Esophagus muscularis mucosa (tissue), 4 donors: ENCODE data around the gene DNAJC25. TPM values are rescaled to one million over a fixed set of nuclear protein-coding genes. Genes with fewer than 3 reads are reported as not detected.
"Not testable (repeated sequence)": the region's sequence is repeated elsewhere in the genome, so short reads cannot be mapped to it uniquely, and the experiment has no call there.

Source experiments
- DNase-seq: peaks from one replicate; pipeline ENCODE4 v3.0.0-alpha.2; 2017; ENCODE audit errors: extremely low spot score
- H3K27ac ChIP-seq, 4 donors: fragments of 200-600 bp; sonication (generic); replicated peaks in 1 of 4; 1 replicate in 3 of 4; 2 replicates in 1 of 4; pipeline ENCODE4 v1.5.1; 2016 to 2019; ENCODE audit warnings: mild to moderate bottlenecking in 1 of 4
- H3K27me3 ChIP-seq, 4 donors: fragments of 200-600 bp; sonication (generic); one replicate each; pipeline versions ENCODE4 v1.5.1 to v1.6.0; 2016 to 2019
- H3K36me3 ChIP-seq, 4 donors: fragments of 200-600 bp; sonication (generic); one replicate each; pipeline ENCODE4 v1.5.1; 2016 to 2019
- H3K4me1 ChIP-seq, 4 donors: fragments of 200-600 bp; sonication (generic); one replicate each; pipeline ENCODE4 v1.5.1; 2016 to 2019
- H3K4me3 ChIP-seq, 4 donors: fragments of 200-600 bp; sonication (generic); 1 replicate in 2 of 4; 2 replicates in 2 of 4; pipeline ENCODE4 v1.5.1; 2016 to 2019; ENCODE audit warnings: mild to moderate bottlenecking in 4 of 4, moderate library complexity in 1 of 4
- H3K9me3 ChIP-seq, 4 donors: fragments of 200-600 bp; sonication (generic); 1 replicate in 3 of 4; 2 replicates in 1 of 4; pipeline ENCODE4 v1.5.1; 2016 to 2019
- EP300 ChIP-seq: sonication (generic); formaldehyde crosslinking; IDR thresholded peaks from one replicate; pipeline ENCODE4 v1.6.1; 2017; ENCODE audit warnings: antibody characterized with exemption
- POLR2A ChIP-seq: fragments of 450-650 bp; IDR thresholded peaks from one replicate; pipeline ENCODE4 v1.6.1; 2017; ENCODE audit warnings: antibody characterized with exemption, moderate library complexity, mild to moderate bottlenecking, low read depth
- POLR2AphosphoS5 ChIP-seq, 2 donors: sonication (generic); formaldehyde crosslinking; IDR thresholded peaks; one replicate each; pipeline ENCODE4 v1.6.1; 2017; ENCODE audit warnings: antibody characterized with exemption in 2 of 2
- WGBS: methylation state at CpG from one replicate; pipeline ENCODE4 v1.1.5; 2018; 5-methylcytosine and 5-hydroxymethylcytosine counted together
- intact Hi-C: fragments of 100-400 bp; cut with DNase I; formaldehyde crosslinking; loops from one replicate; pipeline ENCODE4 v1.15.1; 2023
- total RNA-seq, 4 donors: library from RNA; depleted of rRNA; stranded (reverse); fragments of >200 nt; gene quantifications; one replicate each; pipeline versions ENCODE4 v1.1.0 to v1.2.1, GENCODE V29; 2016
- TF ChIP-seq, protein P1 (sequence below), 3 experiments: fragments of 200-600 bp in 2 of 3; fragments of 450-650 bp in 1 of 3; sonication (generic) in 2 of 3; IDR thresholded peaks; one replicate each; pipeline ENCODE4 v1.5.1; 2017 to 2019; ENCODE audit warnings: antibody characterized with exemption in 3 of 3, mild to moderate bottlenecking in 2 of 3, moderate library complexity in 1 of 3

Gene DNAJC25
- total RNA-seq, 4 donors from 2014 or later: 8.8 to 12.0 (median 9.5) TPM

DNA sequence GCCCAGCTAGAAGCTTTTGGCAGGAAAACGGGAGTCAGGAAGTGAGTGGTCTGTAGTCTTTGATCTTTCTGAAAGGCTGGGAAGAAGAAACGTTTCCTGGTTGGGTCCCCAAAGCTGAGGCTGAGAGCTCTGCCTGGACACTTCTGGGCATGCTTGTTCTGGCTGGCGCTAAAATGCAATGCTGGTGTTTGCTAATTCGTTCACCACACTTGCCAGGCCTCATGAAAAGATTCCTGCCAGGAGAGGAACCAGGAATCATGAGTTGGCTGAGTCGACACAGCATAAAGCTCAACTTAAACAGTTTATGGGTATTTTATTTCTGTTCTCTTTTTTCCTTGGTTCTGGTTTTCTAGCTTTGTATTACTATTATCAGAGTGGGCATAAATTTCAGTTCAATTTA is 21.0 kb upstream of the DNAJC25 start:
- Histone ChIP-seq H3K27ac (no peak overlapping the region), H3K27me3 (peaks cover 0 to 43% (median 0%) of the 10 kb centered on the region in 4 donors), H3K36me3 (no peaks in the 10 kb centered on the region), H3K9me3 (no peaks in the 10 kb centered on the region), H3K4me3 (no peak overlapping the region), H3K4me1 (no peaks in the 10 kb centered on the region)
- no peak for DNase-seq
- intact Hi-C loops: no loop called here
- no peak for TF ChIP-seq POLR2A
- 75% methylated on average over 5 of the region's 5 CpGs for WGBS

DNA sequence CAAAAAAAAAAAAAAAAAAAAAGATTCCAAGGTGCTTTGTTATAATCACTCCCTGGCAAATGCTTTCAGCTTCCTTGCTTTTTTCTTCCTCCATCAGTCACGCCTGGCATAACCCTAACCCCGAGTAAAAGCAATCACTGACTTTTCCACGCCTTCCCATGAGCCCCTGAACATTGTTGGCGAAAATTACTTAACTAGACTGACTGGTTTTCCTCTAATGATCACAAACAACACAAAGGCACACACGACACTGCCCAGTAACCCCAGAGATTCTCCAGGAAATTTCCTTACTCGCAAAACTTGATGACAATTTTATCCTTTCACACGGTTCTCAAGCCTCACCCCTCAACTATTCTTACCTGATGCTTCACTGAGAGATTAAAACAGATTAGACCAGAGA is 20.3 kb upstream of the DNAJC25 start:
- Histone ChIP-seq H3K4me1 (no peaks in the 10 kb centered on the region), H3K4me3 (no peak overlapping the region), H3K27ac (no peak overlapping the region), H3K9me3 (no peaks in the 10 kb centered on the region), H3K27me3 (peaks cover 0 to 43% (median 0%) of the 10 kb centered on the region in 4 donors), H3K36me3 (no peaks in the 10 kb centered on the region)
- WGBS: 88% methylated on average over 7 of the region's 7 CpGs
- TF ChIP-seq, protein P1, sequence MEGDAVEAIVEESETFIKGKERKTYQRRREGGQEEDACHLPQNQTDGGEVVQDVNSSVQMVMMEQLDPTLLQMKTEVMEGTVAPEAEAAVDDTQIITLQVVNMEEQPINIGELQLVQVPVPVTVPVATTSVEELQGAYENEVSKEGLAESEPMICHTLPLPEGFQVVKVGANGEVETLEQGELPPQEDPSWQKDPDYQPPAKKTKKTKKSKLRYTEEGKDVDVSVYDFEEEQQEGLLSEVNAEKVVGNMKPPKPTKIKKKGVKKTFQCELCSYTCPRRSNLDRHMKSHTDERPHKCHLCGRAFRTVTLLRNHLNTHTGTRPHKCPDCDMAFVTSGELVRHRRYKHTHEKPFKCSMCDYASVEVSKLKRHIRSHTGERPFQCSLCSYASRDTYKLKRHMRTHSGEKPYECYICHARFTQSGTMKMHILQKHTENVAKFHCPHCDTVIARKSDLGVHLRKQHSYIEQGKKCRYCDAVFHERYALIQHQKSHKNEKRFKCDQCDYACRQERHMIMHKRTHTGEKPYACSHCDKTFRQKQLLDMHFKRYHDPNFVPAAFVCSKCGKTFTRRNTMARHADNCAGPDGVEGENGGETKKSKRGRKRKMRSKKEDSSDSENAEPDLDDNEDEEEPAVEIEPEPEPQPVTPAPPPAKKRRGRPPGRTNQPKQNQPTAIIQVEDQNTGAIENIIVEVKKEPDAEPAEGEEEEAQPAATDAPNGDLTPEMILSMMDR (IDR thresholded peaks at IDR 0.05): no peak
- TF ChIP-seq POLR2A (no peak), POLR2AphosphoS5 (IDR thresholded peaks at IDR 0.05) (no peak), EP300 (no peak)
- no peak for DNase-seq
- intact Hi-C loops: no loop called here

DNA sequence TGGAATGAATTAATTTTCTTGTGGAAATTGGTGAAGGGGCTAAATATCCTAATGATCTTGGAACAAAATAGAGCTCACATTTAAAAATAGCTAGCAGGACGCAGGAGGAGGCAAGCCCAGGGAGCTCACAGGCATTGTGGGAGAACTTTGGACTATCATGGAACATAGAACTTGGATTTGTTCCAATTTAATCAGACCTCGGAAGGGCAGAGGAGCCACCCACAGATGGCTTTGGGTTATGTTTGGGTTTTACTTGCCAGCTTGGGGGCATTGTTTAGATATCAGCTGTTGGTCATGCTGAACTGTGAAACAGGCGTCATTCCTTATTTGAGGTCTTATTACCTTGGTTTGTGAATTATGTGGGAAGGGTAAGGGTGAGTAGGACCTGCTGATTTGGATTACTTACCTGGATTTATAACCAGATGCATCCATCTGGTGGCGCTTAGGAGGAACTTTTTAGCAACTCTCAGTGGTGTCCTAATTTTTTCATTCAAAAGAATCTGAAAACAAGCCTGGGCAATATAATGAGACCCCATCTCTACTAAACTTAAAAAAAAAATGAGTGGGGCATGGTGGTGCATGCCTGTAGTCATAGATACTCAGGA is 17.6 kb upstream of the DNAJC25 start:
- Histone ChIP-seq H3K27ac (no peak overlapping the region), H3K27me3 (peaks cover 0 to 28% (median 0%) of the 10 kb centered on the region in 4 donors), H3K4me1 (no peaks in the 10 kb centered on the region), H3K36me3 (no peaks in the 10 kb centered on the region), H3K9me3 (no peaks in the 10 kb centered on the region), H3K4me3 (no peak overlapping the region)
- intact Hi-C loops: no loop called here
- WGBS: 33% methylated on average over 4 of the region's 4 CpGs
- TF ChIP-seq EP300 (no peak), POLR2AphosphoS5 (IDR thresholded peaks at IDR 0.05) (no peak), POLR2A (no peak)
- TF ChIP-seq, protein P1 (IDR thresholded peaks at IDR 0.05): no peak
- no peak for DNase-seq

DNA sequence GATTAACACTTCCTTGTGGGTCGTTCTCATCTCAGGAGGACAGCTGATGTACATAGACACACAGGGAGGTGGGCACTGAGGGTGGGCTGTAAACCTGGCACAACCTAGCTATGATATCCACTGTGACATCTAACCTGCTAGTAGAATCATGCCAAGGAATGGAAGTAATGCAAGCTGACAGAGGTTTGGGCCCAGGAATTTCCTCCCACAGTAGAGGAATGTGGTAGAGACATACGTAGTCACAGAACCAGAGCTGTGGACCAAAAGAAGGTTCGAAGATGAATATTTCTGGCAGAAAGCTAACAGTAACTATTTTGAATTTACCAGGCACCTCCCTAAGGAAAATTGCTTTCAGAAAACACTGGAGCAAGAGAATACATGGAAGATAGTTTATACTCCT is 15.2 kb upstream of the DNAJC25 start:
- 47% methylated on average over 3 of the region's 3 CpGs for WGBS
- H3K4me1 ChIP-seq: no peaks in the 10 kb centered on the region
- H3K27ac ChIP-seq: no peak overlapping the region
- TF ChIP-seq EP300: no peak
- TF ChIP-seq POLR2A: no peak
- no peaks in the 10 kb centered on the region for H3K36me3 ChIP-seq
- intact Hi-C loops: no loop called here
- peaks cover 0 to 21% (median 0%) of the 10 kb centered on the region in 4 donors for H3K27me3 ChIP-seq
- DNase-seq: no peak
- H3K4me3 ChIP-seq: no peak overlapping the region
- no peaks in the 10 kb centered on the region for H3K9me3 ChIP-seq

DNA sequence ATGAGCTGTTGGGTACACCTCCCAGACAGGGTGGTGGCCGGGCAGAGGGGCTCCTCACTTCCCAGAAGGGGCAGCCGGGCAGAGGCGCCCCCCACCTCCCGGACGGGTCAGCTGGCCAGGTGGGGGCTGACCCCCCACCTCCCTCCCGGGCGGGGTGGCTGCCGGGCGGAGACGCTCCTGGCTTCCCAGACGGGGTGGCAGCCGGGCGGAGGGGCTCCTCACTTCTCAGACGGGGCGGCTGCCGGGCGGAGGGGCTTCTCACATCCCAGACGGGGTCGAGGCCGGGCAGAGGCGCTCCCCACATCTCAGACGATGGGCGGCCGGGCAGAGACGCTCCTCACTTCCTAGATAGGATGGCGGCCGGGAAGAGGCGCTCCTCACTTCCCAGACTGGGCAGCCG is 13.8 kb upstream of the DNAJC25 start:
- H3K27ac ChIP-seq, intact Hi-C loops, H3K9me3 ChIP-seq, H3K4me3 ChIP-seq, H3K36me3 ChIP-seq, DNase-seq, H3K4me1 ChIP-seq: not testable (repeated sequence)
- peaks cover 0 to 13% (median 0%) of the 10 kb centered on the region in 4 donors for H3K27me3 ChIP-seq
- 100% methylated on average over 5 of the region's 29 CpGs for WGBS

DNA sequence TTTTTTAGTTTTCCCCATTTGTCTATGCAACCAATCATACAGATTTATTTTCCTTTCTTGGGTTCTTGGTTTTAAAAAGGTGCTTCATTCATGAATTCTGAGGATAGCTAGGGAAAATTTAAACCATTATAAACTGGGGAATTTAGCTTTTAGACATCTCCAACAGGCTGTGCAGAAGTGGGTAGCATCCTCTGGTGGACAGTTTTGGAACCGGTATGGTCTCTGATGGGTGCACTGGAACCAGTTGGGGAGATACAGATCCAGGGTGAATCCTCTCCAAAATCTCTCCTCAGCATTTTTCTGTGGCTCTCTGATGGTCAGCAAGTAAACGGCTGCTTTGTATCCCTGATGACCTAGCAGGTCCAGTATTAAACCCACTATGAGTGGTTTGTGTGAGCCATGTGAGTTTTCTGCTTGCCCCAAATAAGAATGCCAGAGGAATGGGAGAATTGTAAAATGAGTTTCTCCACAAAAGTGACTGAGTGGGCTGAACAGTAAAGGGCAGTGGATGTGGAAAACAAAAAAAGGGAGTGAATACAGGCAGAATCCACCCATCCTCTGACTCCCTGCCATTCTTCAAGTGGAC is 9.1 kb upstream of the DNAJC25 start:
- WGBS: 18% methylated on average over 2 of the region's 2 CpGs
- no peak overlapping the region for H3K27ac ChIP-seq
- H3K4me1 ChIP-seq: peaks cover 0 to 2% (median 0%) of the 10 kb centered on the region in 4 donors
- TF ChIP-seq, protein P1 (IDR thresholded peaks at IDR 0.05): peak; percentile 72 to 87 (median 86)
- no peak for TF ChIP-seq POLR2A
- intact Hi-C loops: loop anchor here (2.0 kb wide), 1 partner anchor 23 kb away; the partner anchor contains the start of gene PTGR1
- no peaks in the 10 kb centered on the region for H3K36me3 ChIP-seq
- no peaks in the 10 kb centered on the region for H3K9me3 ChIP-seq
- H3K27me3 ChIP-seq: peaks cover 0 to 5% (median 0%) of the 10 kb centered on the region in 4 donors
- no peak overlapping the region for H3K4me3 ChIP-seq
- DNase-seq: no peak
